H9 (cell line): Measurements from ENCODE around the gene KCNA3. TPM values are rescaled to one million over a fixed set of nuclear protein-coding genes. Genes with fewer than 3 reads are reported as not detected.

Experiments used
- DNase-seq: peaks from one replicate; pipeline ENCODE4 v3.0.0-alpha.2; 2017
- H2AFZ ChIP-seq: one replicate; pipeline ENCODE4 v1.6.1; 2013; ENCODE audit warnings: mild to moderate bottlenecking, low read length, control low read depth, moderate library complexity
- H2AK5ac ChIP-seq: 2 replicates; pipeline ENCODE4 v1.6.1; 2013; ENCODE audit warnings: low read length, control low read depth, mixed read lengths; ENCODE audit not compliant: insufficient read length
- H2BK120ac ChIP-seq: one replicate; pipeline ENCODE4 v1.6.1; 2013; ENCODE audit warnings: low read depth, mild to moderate bottlenecking, low read length, control low read depth, inconsistent platforms; ENCODE audit not compliant: poor library complexity, severe bottlenecking
- H2BK12ac ChIP-seq: 2 replicates; pipeline ENCODE4 v1.6.1; 2013; ENCODE audit warnings: low read length, control low read depth, mixed read lengths, low read depth; ENCODE audit not compliant: insufficient read length
- H2BK15ac ChIP-seq: 2 replicates; pipeline ENCODE4 v1.6.1; 2013; ENCODE audit warnings: low read depth, low read length, control low read depth
- H2BK20ac ChIP-seq: one replicate; pipeline ENCODE4 v1.6.1; 2013; ENCODE audit warnings: low read depth, mild to moderate bottlenecking, low read length, control low read depth, inconsistent platforms; ENCODE audit not compliant: poor library complexity, severe bottlenecking
- H2BK5ac ChIP-seq: 2 replicates; pipeline ENCODE4 v1.6.1; 2013; ENCODE audit warnings: low read length, control low read depth, mixed read lengths; ENCODE audit not compliant: insufficient read length
- H3K14ac ChIP-seq: 2 replicates; pipeline ENCODE4 v1.6.1; 2013; ENCODE audit warnings: low read length, control low read depth; ENCODE audit not compliant: insufficient read depth
- H3K18ac ChIP-seq: 2 replicates; pipeline ENCODE4 v1.6.1; 2013; ENCODE audit warnings: low read depth, mild to moderate bottlenecking, mixed read lengths, low read length, control low read depth; ENCODE audit not compliant: insufficient read length
- H3K23ac ChIP-seq: 2 replicates; pipeline ENCODE4 v1.6.1; 2013; ENCODE audit warnings: low read length, control low read depth, mixed read lengths, low read depth; ENCODE audit not compliant: insufficient read length
- H3K23me2 ChIP-seq: 2 replicates; pipeline ENCODE4 v1.6.1; 2013; ENCODE audit warnings: low read depth, mild to moderate bottlenecking, mixed read lengths, low read length, control low read depth; ENCODE audit not compliant: insufficient read length, poor library complexity, severe bottlenecking
- H3K27ac ChIP-seq: 2 replicates; pipeline ENCODE4 v1.5.1; 2013; ENCODE audit warnings: low read length, control low read depth, mixed read lengths, low read depth; ENCODE audit not compliant: insufficient read length
- H3K27me3 ChIP-seq: 2 replicates; pipeline ENCODE4 v1.6.1; 2013; ENCODE audit warnings: low read length, control low read depth, inconsistent platforms; ENCODE audit not compliant: insufficient read depth
- H3K4ac ChIP-seq: 2 replicates; pipeline ENCODE4 v1.6.1; 2013; ENCODE audit warnings: low read depth, mild to moderate bottlenecking, control low read depth, inconsistent platforms, low read length, moderate library complexity
- H3K4me1 ChIP-seq: 2 replicates; pipeline ENCODE4 v1.6.1; 2013; ENCODE audit warnings: low read length, control low read depth, inconsistent platforms; ENCODE audit not compliant: insufficient read depth
- H3K4me2 ChIP-seq: 2 replicates; pipeline ENCODE4 v1.6.1; 2013; ENCODE audit warnings: low read length, control low read depth, mixed read lengths; ENCODE audit not compliant: insufficient read length, insufficient read depth
- H3K56ac ChIP-seq: 2 replicates; pipeline ENCODE4 v1.6.1; 2013; ENCODE audit warnings: low read depth, mild to moderate bottlenecking, mixed read lengths, low read length, control low read depth; ENCODE audit not compliant: insufficient read length
- H3K79me1 ChIP-seq: 2 replicates; pipeline ENCODE4 v1.6.1; 2013; ENCODE audit warnings: low read depth, mild to moderate bottlenecking, moderate library complexity, low read length, control low read depth, inconsistent platforms; ENCODE audit not compliant: insufficient read depth, poor library complexity, severe bottlenecking
- H3K79me2 ChIP-seq: 2 replicates; pipeline ENCODE4 v1.6.1; 2013; ENCODE audit warnings: low read length, control low read depth, inconsistent platforms; ENCODE audit not compliant: insufficient read depth
- H3K9ac ChIP-seq: 2 replicates; pipeline ENCODE4 v1.6.1; 2013; ENCODE audit warnings: low read length, control low read depth, mixed read lengths; ENCODE audit not compliant: insufficient read length; ENCODE audit errors: extremely low read depth
- H3K9me3 ChIP-seq: one replicate; pipeline ENCODE4 v1.6.1; 2013; ENCODE audit warnings: low read depth, low read length, inconsistent platforms; ENCODE audit not compliant: control insufficient read depth
- H3T11ph ChIP-seq: one replicate; pipeline ENCODE4 v1.6.1; 2013; ENCODE audit warnings: mild to moderate bottlenecking, low read length, control low read depth, inconsistent platforms
- H4K20me1 ChIP-seq: one replicate; pipeline ENCODE4 v1.6.1; 2013; ENCODE audit not compliant: control insufficient read depth, insufficient read length, insufficient read depth
- H4K5ac ChIP-seq: 2 replicates; pipeline ENCODE4 v1.6.1; 2013; ENCODE audit warnings: low read depth, mild to moderate bottlenecking, mixed read lengths, low read length, control low read depth; ENCODE audit not compliant: insufficient read length
- H4K8ac ChIP-seq: replicated peaks from 2 replicates; pipeline ENCODE4 v1.6.1; 2013; ENCODE audit warnings: low read length, control low read depth, mixed read lengths, low read depth; ENCODE audit not compliant: insufficient read length
- H4K91ac ChIP-seq: 2 replicates; pipeline ENCODE4 v1.6.1; 2013; ENCODE audit warnings: low read depth, mild to moderate bottlenecking, moderate library complexity, mixed read lengths, low read length, control low read depth; ENCODE audit not compliant: insufficient read length
- H3K27ac Mint-ChIP-seq, 3 experiments: 2 replicates in 2 of 3; 3 replicates in 1 of 3; pipeline ENCODE4 v1.8.0; 2020 to 2021; ENCODE audit warnings: mixed read lengths in 3 of 3, mild to moderate bottlenecking in 1 of 3, moderate library complexity in 1 of 3
- H3K27me3 Mint-ChIP-seq: 2 replicates; pipeline ENCODE4 v1.8.0; 2021; ENCODE audit warnings: low read depth, mild to moderate bottlenecking, moderate library complexity, mixed read lengths
- H3K36me3 Mint-ChIP-seq, 3 experiments: 2 replicates in 2 of 3; 3 replicates in 1 of 3; pipeline ENCODE4 v1.8.0; 2020 to 2021; ENCODE audit warnings: low read depth in 3 of 3, mixed read lengths in 3 of 3; ENCODE audit not compliant: insufficient read depth in 1 of 3
- H3K4me1 Mint-ChIP-seq, 2 experiments: 2 replicates each; pipeline ENCODE4 v1.8.0; 2020; ENCODE audit warnings: mixed read lengths in 2 of 2
- H3K4me3 Mint-ChIP-seq, 2 experiments: 2 replicates in 1 of 2; 3 replicates in 1 of 2; pipeline ENCODE4 v1.8.0; 2020 to 2021; ENCODE audit warnings: mild to moderate bottlenecking in 2 of 2, mixed read lengths in 2 of 2, moderate library complexity in 1 of 2
- H3K9me3 Mint-ChIP-seq, 2 experiments: 2 replicates in 1 of 2; 3 replicates in 1 of 2; pipeline ENCODE4 v1.8.0; 2020; ENCODE audit warnings: mild to moderate bottlenecking in 2 of 2, mixed read lengths in 2 of 2, moderate library complexity in 1 of 2
- WGBS: extraction: QIAGEN DNeasy Blood & Tissue Kit; methylation state at CpG from one replicate; pipeline ENCODE4 v1.1.7; 2013; ENCODE audit warnings: missing lambda C conversion rate, low lambda C conversion rate, mixed read lengths; ENCODE audit not compliant: insufficient read length; ENCODE audit errors: extremely low coverage; 5-methylcytosine and 5-hydroxymethylcytosine counted together
- total RNA-seq: library from RNA; stranded (reverse); gene quantifications from 2 replicates; pipeline ENCODE4 v1.2.1, GENCODE V29; 2021
- TF ChIP-seq, protein P1 (sequence below): fragments of 200-600 bp; sonication (generic); conservative IDR thresholded peaks from 3 replicates; pipeline ENCODE4 v1.8.0; 2021; ENCODE audit warnings: antibody characterized with exemption, mild to moderate bottlenecking

Gene KCNA3
- total RNA-seq, 1 experiment from 2014 or later, result 0.92 TPM

DNA sequence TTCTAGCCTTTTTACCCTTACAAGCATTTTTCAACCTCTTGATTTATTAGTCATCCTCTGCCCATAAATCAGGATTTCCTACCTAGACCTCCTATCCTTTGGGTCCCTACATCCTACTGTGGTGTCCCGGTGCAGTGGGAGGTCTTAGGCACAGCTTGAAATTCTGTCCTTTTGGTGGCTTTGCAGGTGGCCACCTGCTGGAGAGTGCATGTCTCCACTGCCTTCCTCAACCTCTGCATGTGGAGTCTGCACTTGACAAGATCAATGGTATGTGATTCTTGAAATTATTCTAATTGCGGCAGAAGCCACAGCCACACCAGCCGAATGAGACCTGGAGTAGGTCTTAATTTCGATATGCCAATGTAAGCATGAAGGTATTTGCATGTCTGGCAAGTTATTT, 11.4 kb upstream of the KCNA3 start:
- no peak overlapping the region for H3K14ac ChIP-seq
- H2AFZ ChIP-seq, result no peak overlapping the region

More for the DNA sequence above, 11.4 kb upstream of the KCNA3 start:
- Histone ChIP-seq H4K8ac (no peak overlapping the region), H4K5ac (no peak overlapping the region), H3T11ph (no peak overlapping the region), H3K56ac (no peak overlapping the region), H2BK20ac (no peak overlapping the region), H3K9me3 (no peaks in the 10 kb centered on the region), H3K4me2 (no peak overlapping the region), H3K27me3 (no peaks in the 10 kb centered on the region), H3K27ac (no peak overlapping the region), H3K23ac (no peak overlapping the region), H2BK12ac (no peak overlapping the region), H2AK5ac (no peak overlapping the region), H3K4ac (no peak overlapping the region), H2BK15ac (no peak overlapping the region), H3K9ac (no peak overlapping the region), H2BK5ac (no peak overlapping the region), H3K4me1 (no peaks in the 10 kb centered on the region), H3K79me1 (no peaks in the 10 kb centered on the region), H3K18ac (no peak overlapping the region), H3K79me2 (no peaks in the 10 kb centered on the region), H4K20me1 (no peaks in the 10 kb centered on the region), H2BK120ac (no peak overlapping the region), H4K91ac (no peak overlapping the region), H3K23me2 (no peaks in the 10 kb centered on the region)
- H3K4me1 Mint-ChIP-seq, result peaks cover 3 to 4% of the 10 kb centered on the region in 2 experiments
- H3K4me3 Mint-ChIP-seq, result no peak overlapping the region
- H3K27me3 Mint-ChIP-seq, result peaks cover 24% of the 10 kb centered on the region
- no peak overlapping the region for H3K27ac Mint-ChIP-seq
- DNase-seq, result no peak
- H3K36me3 Mint-ChIP-seq, result no peaks in the 10 kb centered on the region
- TF ChIP-seq, protein P1, sequence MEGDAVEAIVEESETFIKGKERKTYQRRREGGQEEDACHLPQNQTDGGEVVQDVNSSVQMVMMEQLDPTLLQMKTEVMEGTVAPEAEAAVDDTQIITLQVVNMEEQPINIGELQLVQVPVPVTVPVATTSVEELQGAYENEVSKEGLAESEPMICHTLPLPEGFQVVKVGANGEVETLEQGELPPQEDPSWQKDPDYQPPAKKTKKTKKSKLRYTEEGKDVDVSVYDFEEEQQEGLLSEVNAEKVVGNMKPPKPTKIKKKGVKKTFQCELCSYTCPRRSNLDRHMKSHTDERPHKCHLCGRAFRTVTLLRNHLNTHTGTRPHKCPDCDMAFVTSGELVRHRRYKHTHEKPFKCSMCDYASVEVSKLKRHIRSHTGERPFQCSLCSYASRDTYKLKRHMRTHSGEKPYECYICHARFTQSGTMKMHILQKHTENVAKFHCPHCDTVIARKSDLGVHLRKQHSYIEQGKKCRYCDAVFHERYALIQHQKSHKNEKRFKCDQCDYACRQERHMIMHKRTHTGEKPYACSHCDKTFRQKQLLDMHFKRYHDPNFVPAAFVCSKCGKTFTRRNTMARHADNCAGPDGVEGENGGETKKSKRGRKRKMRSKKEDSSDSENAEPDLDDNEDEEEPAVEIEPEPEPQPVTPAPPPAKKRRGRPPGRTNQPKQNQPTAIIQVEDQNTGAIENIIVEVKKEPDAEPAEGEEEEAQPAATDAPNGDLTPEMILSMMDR, result no peak; the same call in 2 of the 3 replicates
- no peaks in the 10 kb centered on the region for H3K9me3 Mint-ChIP-seq
- no CpG with 5 or more reads among the region's 4 CpGs for WGBS
